Measurements from ENCODE around the gene ACTG1. TPM values are rescaled to one million over a fixed set of nuclear protein-coding genes. Genes with fewer than 3 reads are reported as not detected.

The ACTG1 gene
- total RNA-seq, 1 experiment from 2014 or later: 3,247 TPM

- intact Hi-C loops (cut with micrococcal nuclease; ENCODE audit: unreplicated experiment): no loop called here
- Histone ChIP-seq H3K27me3 (replicated peaks; ENCODE audit: insufficient read depth, low read depth, low read length, poor library complexity) (no peaks in the 10 kb centered on the region), H3K27ac (ENCODE audit: low read depth, low read length, poor library complexity, severe bottlenecking) (peak overlapping the region; percentile 71), H3K36me3 (ENCODE audit: insufficient read depth, low read length, poor library complexity, severe bottlenecking) (peaks cover 63% of the 10 kb centered on the region), H3K9me3 (ENCODE audit: low read depth, low read length, poor library complexity, severe bottlenecking) (no peaks in the 10 kb centered on the region), H3K4me1 (ENCODE audit: insufficient read depth, low read length, poor library complexity, severe bottlenecking) (peaks cover 39% of the 10 kb centered on the region), H3K4me3 (ENCODE audit: low read depth, low read length, poor library complexity, severe bottlenecking) (no peak overlapping the region)
- BruUV-seq (replicated peaks): no TSS peak
- ChIA-PET POLR2A (ENCODE audit: low non-redundant PET) (no interaction called here), CTCF (no interaction called here)
- no peak for DNase-seq (ENCODE audit: low spot score)
- TF ChIP-seq EZH2 (IDR thresholded peaks at IDR 0.05; ENCODE audit: borderline replicate concordance, low read depth, low read length, poor library complexity, severe bottlenecking) (no peak), CTCF (conservative IDR thresholded peaks at IDR 0.05; ENCODE audit: low read depth, low read length) (no peak)
Measured at GRCh38 chr17:81558115-81558468, 45.5 kb upstream of the ACTG1 start.

GRCh38 chr17:81557276-81558114, 44.9 kb upstream of the ACTG1 start:
- ChIA-PET POLR2A (ENCODE audit: low non-redundant PET) (interaction anchor here (0.6 kb wide), 1 partner anchor 101 kb away, joined by 3 read pairs; no protein-coding TSS in a partner anchor), CTCF (no interaction called here)
- BruUV-seq (replicated peaks): no TSS peak
- Histone ChIP-seq H3K27ac (ENCODE audit: low read depth, low read length, poor library complexity, severe bottlenecking) (peak overlapping the region; percentile 71), H3K9me3 (ENCODE audit: low read depth, low read length, poor library complexity, severe bottlenecking) (no peaks in the 10 kb centered on the region), H3K36me3 (ENCODE audit: insufficient read depth, low read length, poor library complexity, severe bottlenecking) (peaks cover 58% of the 10 kb centered on the region), H3K4me1 (ENCODE audit: insufficient read depth, low read length, poor library complexity, severe bottlenecking) (peaks cover 39% of the 10 kb centered on the region), H3K4me3 (ENCODE audit: low read depth, low read length, poor library complexity, severe bottlenecking) (no peak overlapping the region), H3K27me3 (replicated peaks; ENCODE audit: insufficient read depth, low read depth, low read length, poor library complexity) (no peaks in the 10 kb centered on the region)
- DNase-seq (ENCODE audit: low spot score): no peak
- no peak for TF ChIP-seq CTCF (conservative IDR thresholded peaks at IDR 0.05; ENCODE audit: low read depth, low read length)
- no peak for TF ChIP-seq EZH2 (IDR thresholded peaks at IDR 0.05; ENCODE audit: borderline replicate concordance, low read depth, low read length, poor library complexity, severe bottlenecking)
- intact Hi-C loops (cut with micrococcal nuclease; ENCODE audit: unreplicated experiment): no loop called here

- no peak for DNase-seq (ENCODE audit: low spot score)
- Histone ChIP-seq H3K27me3 (replicated peaks; ENCODE audit: insufficient read depth, low read depth, low read length, poor library complexity) (no peaks in the 10 kb centered on the region), H3K27ac (ENCODE audit: low read depth, low read length, poor library complexity, severe bottlenecking) (no peak overlapping the region), H3K4me1 (ENCODE audit: insufficient read depth, low read length, poor library complexity, severe bottlenecking) (peaks cover 39% of the 10 kb centered on the region), H3K9me3 (ENCODE audit: low read depth, low read length, poor library complexity, severe bottlenecking) (no peaks in the 10 kb centered on the region), H3K36me3 (ENCODE audit: insufficient read depth, low read length, poor library complexity, severe bottlenecking) (peaks cover 51% of the 10 kb centered on the region), H3K4me3 (ENCODE audit: low read depth, low read length, poor library complexity, severe bottlenecking) (no peak overlapping the region)
- ChIA-PET POLR2A (ENCODE audit: low non-redundant PET) (interaction anchor here (0.6 kb wide), 1 partner anchor 101 kb away, joined by 3 read pairs; no protein-coding TSS in a partner anchor), CTCF (no interaction called here)
- TSS peak; percentile 38 for BruUV-seq (replicated peaks)
- intact Hi-C loops (cut with micrococcal nuclease; ENCODE audit: unreplicated experiment): no loop called here
- no peak for TF ChIP-seq CTCF (conservative IDR thresholded peaks at IDR 0.05; ENCODE audit: low read depth, low read length)
- TF ChIP-seq EZH2 (IDR thresholded peaks at IDR 0.05; ENCODE audit: borderline replicate concordance, low read depth, low read length, poor library complexity, severe bottlenecking): no peak
Measured at GRCh38 chr17:81556863-81557262, 44.3 kb upstream of the ACTG1 start.
